Measurements from ENCODE around the gene SNX10.

Gene SNX10

GRCh38 chr7:26319636-26320035, 28.0 kb downstream of the SNX10 start:
- Histone ChIP-seq H3K9me2 (replicated peaks; ENCODE audit: control insufficient read depth, low read length) (no peaks in the 10 kb centered on the region), H3K36me3 (ENCODE audit: control insufficient read depth, low read length) (peaks cover 8% of the 10 kb centered on the region; the same call in 1 of the 2 replicates), H3F3A (ENCODE audit: control insufficient read depth, insufficient read depth) (peaks cover 6% of the 10 kb centered on the region), H3K4me2 (ENCODE audit: low read length) (no peak overlapping the region), H3K4me1 (ENCODE audit: control insufficient read depth, low read length) (peaks cover 20% of the 10 kb centered on the region), H3K4me3 (ENCODE audit: low read length) (no peak overlapping the region), H3K27ac (ENCODE audit: low read depth, low read length) (no peak overlapping the region), H3K9me3 (ENCODE audit: control insufficient read depth, insufficient read depth, low read length) (no peaks in the 10 kb centered on the region), H3K27me3 (ENCODE audit: control insufficient read depth, low read length) (no peaks in the 10 kb centered on the region), H3K79me2 (ENCODE audit: control insufficient read depth, low read length) (peaks cover 51% of the 10 kb centered on the region), H4K20me1 (ENCODE audit: control insufficient read depth, insufficient read depth, low read depth, low read length) (no peaks in the 10 kb centered on the region; the same call in 1 of the 2 replicates)
- TF ChIP-seq CTCF (IDR thresholded peaks at IDR 0.05; ENCODE audit: low read depth, low read length, poor library complexity, severe bottlenecking) (no peak), EZH2phosphoT487 (IDR thresholded peaks at IDR 0.05; ENCODE audit: borderline replicate concordance, low read length) (no peak)

- H3K4me1 ChIP-seq (ENCODE audit: control insufficient read depth, low read length) = peaks cover 12% of the 10 kb centered on the region
- peaks cover 6% of the 10 kb centered on the region for H3F3A ChIP-seq (ENCODE audit: control insufficient read depth, insufficient read depth)
- H3K4me2 ChIP-seq (ENCODE audit: low read length) = no peak overlapping the region
- H3K27me3 ChIP-seq (ENCODE audit: control insufficient read depth, low read length) = no peaks in the 10 kb centered on the region
- TF ChIP-seq CTCF (IDR thresholded peaks at IDR 0.05; ENCODE audit: low read depth, low read length, poor library complexity, severe bottlenecking) (no peak), EZH2phosphoT487 (IDR thresholded peaks at IDR 0.05; ENCODE audit: borderline replicate concordance, low read length) (no peak)
- H4K20me1 ChIP-seq (ENCODE audit: control insufficient read depth, insufficient read depth, low read depth, low read length) = no peaks in the 10 kb centered on the region; the same call in 1 of the 2 replicates
- peaks cover 8% of the 10 kb centered on the region; the same call in 1 of the 2 replicates for H3K36me3 ChIP-seq (ENCODE audit: control insufficient read depth, low read length)
- H3K9me2 ChIP-seq (replicated peaks; ENCODE audit: control insufficient read depth, low read length) = no peaks in the 10 kb centered on the region
- H3K9me3 ChIP-seq (ENCODE audit: control insufficient read depth, insufficient read depth, low read length) = no peaks in the 10 kb centered on the region
- no peak overlapping the region for H3K27ac ChIP-seq (ENCODE audit: low read depth, low read length)
- peaks cover 42% of the 10 kb centered on the region for H3K79me2 ChIP-seq (ENCODE audit: control insufficient read depth, low read length)
- H3K4me3 ChIP-seq (ENCODE audit: low read length) = no peak overlapping the region
Measured at GRCh38 chr7:26320878-26321277, 29.2 kb downstream of the SNX10 start.

GRCh38 chr7:26321435-26321834, 29.8 kb downstream of the SNX10 start:
- Histone ChIP-seq H3K9me2 (replicated peaks; ENCODE audit: control insufficient read depth, low read length) (no peaks in the 10 kb centered on the region), H4K20me1 (ENCODE audit: control insufficient read depth, insufficient read depth, low read depth, low read length) (no peaks in the 10 kb centered on the region; the same call in 1 of the 2 replicates), H3K79me2 (ENCODE audit: control insufficient read depth, low read length) (peaks cover 40% of the 10 kb centered on the region), H3K4me2 (ENCODE audit: low read length) (no peak overlapping the region), H3K27me3 (ENCODE audit: control insufficient read depth, low read length) (no peaks in the 10 kb centered on the region), H3K4me1 (ENCODE audit: control insufficient read depth, low read length) (peaks cover 12% of the 10 kb centered on the region), H3K36me3 (ENCODE audit: control insufficient read depth, low read length) (peaks cover 8% of the 10 kb centered on the region; the same call in 1 of the 2 replicates), H3F3A (ENCODE audit: control insufficient read depth, insufficient read depth) (peaks cover 8% of the 10 kb centered on the region), H3K27ac (ENCODE audit: low read depth, low read length) (no peak overlapping the region), H3K9me3 (ENCODE audit: control insufficient read depth, insufficient read depth, low read length) (no peaks in the 10 kb centered on the region), H3K4me3 (ENCODE audit: low read length) (no peak overlapping the region)
- TF ChIP-seq EZH2phosphoT487 (IDR thresholded peaks at IDR 0.05; ENCODE audit: borderline replicate concordance, low read length) (no peak), CTCF (IDR thresholded peaks at IDR 0.05; ENCODE audit: low read depth, low read length, poor library complexity, severe bottlenecking) (no peak)

Data from DOHH2 (cell line).